Posterior vena cava (tissue), 2 donors: ENCODE data around the gene CRTC3. TPM values are rescaled to one million over a fixed set of nuclear protein-coding genes. Genes with fewer than 3 reads are reported as not detected.
A peak's percentile ranks its signal among the peaks of the same experiment; 100 is the strongest.
"Not testable (repeated sequence)": the region's sequence is repeated elsewhere in the genome, so short reads cannot be mapped to it uniquely, and the experiment has no call there.

Experiments
- DNase-seq: peaks from one replicate; pipeline ENCODE4 v3.0.0-alpha.2; 2020; ENCODE audit warnings: low spot score
- intact Hi-C, 2 donors: fragments of 100-400 bp; cut with DNase I; formaldehyde crosslinking; loops; one replicate each; pipeline versions ENCODE4 v1.14.1 to v1.14.2; 2022 to 2023
- total RNA-seq, 2 donors: library from RNA; stranded (reverse); fragmentation: NEBNext Ultra II Directional; extraction: Animal tissue kit (Norgen Biotek cat#: 25700); gene quantifications; one replicate each; pipeline ENCODE4 v1.2.1, GENCODE V29; 2021
- donor health status: DM: yes; HTN: yes; CAD: no.
- donor health status: DM: yes; HTN: yes; CAD: no.

CRTC3 gene
- total RNA-seq, 2 donors from 2014 or later = 48.0 to 55.5 TPM

GRCh38 chr15:90654233-90655136 lies 124.8 kb downstream of the CRTC3 start:
- DNase-seq = peak; percentile 81

GRCh38 chr15:90657520-90658172 lies 127.9 kb downstream of the CRTC3 start:
- DNase-seq = peak; percentile 4
- intact Hi-C loops = not testable (repeated sequence)

More at GRCh38 chr15:90654233-90655136, 124.8 kb downstream of the CRTC3 start:
- intact Hi-C loops = no loop called here

- DNase-seq = peak; percentile 17
- intact Hi-C loops = no loop called here
Observed at GRCh38 chr15:90659481-90659880, 129.8 kb downstream of the CRTC3 start.

GRCh38 chr15:90660195-90660998 lies 130.7 kb downstream of the CRTC3 start:
- peak; percentile 95 for DNase-seq
- intact Hi-C loops = no loop called here

- DNase-seq = not testable (repeated sequence)
Observed at GRCh38 chr15:90660999-90661330, 131.2 kb downstream of the CRTC3 start.

GRCh38 chr15:90664081-90664461 lies 134.3 kb downstream of the CRTC3 start:
- peak; percentile 14 for DNase-seq
- intact Hi-C loops = not testable (repeated sequence)

More at GRCh38 chr15:90660999-90661330, 131.2 kb downstream of the CRTC3 start:
- intact Hi-C loops = not testable (repeated sequence)

- intact Hi-C loops = no loop called here
- DNase-seq = peak; percentile 91
Observed at GRCh38 chr15:90664650-90665287, 135.0 kb downstream of the CRTC3 start.

DNA sequence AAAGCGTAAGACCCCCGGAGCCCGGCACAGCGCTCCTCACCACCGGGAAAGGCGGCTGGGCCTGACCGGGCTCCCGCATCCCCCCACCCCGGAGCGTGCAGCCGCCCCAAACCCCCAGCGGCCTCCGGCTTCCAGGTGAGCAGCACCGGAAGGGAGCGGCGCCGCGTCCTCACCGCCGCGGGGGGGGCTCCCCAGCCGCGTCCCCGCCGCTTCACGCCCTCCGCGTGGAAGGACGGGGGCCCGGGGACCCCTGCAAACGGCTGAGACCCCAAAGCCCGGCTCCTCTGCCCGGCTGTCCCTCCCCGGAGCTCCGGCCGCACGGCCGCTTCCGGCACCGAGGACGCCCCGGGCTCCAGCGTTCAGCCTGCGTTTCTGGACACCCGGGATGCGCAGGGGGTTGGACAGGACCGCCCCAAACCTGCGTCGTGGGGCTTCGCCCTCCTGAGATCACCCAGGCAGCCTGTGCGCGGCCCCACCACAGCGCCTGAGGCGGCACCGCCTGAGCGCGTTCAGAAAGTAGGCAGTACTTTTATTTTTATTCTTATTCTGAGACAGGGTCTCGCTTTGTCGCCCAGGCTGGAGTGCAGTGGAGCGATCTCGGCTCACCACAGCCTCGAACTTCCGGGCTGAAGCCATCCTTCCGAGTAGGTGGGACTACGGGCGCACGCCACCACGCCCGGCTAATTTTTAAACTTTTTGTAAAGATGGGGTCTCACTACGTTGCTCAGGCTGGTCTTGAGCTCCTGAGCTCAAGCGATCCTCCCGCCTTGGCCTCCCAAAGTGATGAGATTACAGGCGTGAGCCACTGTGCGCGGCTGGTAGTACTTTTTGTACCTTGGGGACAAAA lies 135.8 kb downstream of the CRTC3 start:
- intact Hi-C loops = no loop called here
- DNase-seq = peak; percentile 92

DNA sequence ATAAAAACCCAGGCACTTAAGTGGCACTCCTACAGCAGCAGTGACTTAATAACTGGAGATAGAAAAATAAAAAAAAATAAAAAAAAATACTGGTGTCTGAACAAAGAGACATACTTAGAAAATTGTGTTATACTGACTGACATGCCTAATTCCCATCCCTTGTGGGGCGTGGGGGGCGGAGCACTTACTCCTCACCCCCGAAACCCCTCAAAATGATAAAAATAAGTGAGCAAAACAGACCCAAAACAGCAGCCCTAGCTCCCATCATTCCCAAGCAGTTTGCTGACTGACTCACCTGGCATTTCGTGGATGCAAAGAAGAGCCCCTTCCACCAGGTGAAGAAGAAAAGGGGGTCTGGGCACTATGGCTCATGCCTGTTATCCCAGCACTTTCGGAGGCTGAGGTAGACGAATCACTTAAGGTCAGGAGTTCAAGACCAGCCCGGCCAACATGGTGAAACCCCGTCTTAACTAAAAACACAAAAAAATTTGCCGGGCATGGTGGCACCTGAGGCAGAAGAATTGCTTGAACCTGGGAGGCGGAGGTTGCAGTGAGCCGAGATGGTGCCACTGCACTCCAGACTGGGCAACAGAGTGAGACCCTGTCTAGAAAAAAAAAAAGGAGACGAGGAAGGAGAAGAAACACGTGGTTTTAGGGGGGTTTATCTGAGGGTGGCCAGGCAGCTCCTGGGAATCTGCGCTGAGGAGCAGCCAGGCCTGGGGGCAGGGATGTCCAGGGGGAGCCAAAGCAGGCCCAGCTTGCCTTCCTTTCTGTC lies 136.6 kb downstream of the CRTC3 start:
- peak; percentile 20 for DNase-seq
- intact Hi-C loops = no loop called here

DNA sequence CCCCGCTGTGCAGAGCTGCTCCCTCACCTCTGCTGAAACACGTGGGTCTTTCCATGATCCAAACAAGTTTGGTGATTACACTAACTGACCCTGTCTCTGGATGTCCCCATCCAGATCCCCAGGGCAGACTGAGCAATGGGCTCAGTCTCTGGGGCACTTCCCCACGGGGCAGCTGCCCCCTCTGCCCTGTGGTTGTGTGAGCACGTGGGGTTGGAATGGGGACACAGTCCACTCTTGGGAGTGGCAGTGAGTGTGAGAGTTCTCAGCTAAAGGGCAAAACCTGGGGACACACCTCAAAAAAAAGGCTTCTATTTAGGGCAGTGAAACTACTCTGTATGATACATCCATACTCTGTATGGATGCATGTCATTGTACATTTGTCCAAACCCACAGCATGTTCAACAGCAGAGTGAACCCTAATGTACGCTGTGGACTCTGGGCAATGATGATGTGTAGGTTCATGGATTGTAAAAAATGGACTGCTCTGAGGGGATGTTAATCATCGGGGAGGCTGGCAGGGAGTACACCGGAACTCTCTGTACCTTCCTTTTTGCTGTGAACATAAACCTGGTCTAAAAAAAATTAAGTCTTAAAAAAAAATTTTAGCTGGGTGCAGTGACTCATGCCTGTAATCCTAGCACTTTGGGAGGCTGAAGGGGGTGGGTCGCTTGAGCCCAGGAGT lies 137.5 kb downstream of the CRTC3 start:
- peak; percentile 15 for DNase-seq

GRCh38 chr15:90667755-90668345 lies 138.1 kb downstream of the CRTC3 start:
- intact Hi-C loops = not testable (repeated sequence)
- DNase-seq = peak; percentile 11

More for the DNA sequence above, 137.5 kb downstream of the CRTC3 start:
- intact Hi-C loops = no loop called here

DNA sequence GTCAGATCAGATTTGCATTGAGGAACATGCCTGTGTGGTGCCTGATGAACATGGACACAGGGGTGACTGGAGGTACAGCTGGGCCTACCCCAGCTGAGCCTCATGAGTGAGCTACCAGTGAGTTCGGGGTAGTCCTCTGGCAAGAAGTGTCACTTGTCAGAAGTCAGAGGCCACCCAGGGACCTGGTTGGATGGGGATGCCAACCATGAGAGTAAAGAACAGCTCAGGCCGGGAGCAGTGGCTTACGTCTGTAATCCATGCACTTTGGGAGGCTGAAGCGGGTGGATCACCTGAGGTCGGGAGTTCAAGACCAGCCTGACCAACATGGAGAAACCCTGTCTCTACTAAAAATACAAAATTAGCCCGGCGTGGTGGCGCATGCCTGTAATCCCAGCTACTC lies 140.9 kb downstream of the CRTC3 start:
- intact Hi-C loops = not testable (repeated sequence)
- peak; percentile 58 for DNase-seq

- intact Hi-C loops = no loop called here
- DNase-seq = peak; percentile 29
Observed at GRCh38 chr15:90671216-90671615, 141.5 kb downstream of the CRTC3 start.

GRCh38 chr15:90673357-90673756 lies 143.6 kb downstream of the CRTC3 start:
- DNase-seq, intact Hi-C loops: not testable (repeated sequence)

- DNase-seq = no peak
- intact Hi-C loops = no loop called here
Observed at GRCh38 chr15:90674476-90674875, 144.8 kb downstream of the CRTC3 start.

DNA sequence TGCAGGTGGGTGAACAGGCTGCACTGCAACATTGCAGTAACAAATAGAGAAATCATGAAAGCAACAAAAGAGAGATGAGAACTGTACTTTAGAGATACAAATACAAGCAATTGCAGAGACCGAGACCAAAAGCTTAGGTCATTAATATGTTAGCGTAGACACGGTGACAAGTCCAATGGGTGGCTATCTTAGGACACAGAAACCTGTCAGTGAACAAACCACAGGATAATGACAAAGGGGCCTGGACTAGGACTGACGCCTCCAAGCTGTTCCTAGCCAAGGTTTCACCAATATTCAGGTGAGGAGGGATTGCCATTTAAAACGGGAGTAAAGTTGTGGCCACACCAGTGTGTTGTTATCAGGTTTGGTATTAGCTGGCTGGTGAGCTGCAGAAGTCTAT lies 145.7 kb downstream of the CRTC3 start:
- intact Hi-C loops = no loop called here
- DNase-seq = no peak
